Peyer's patch (tissue), 4 donors: Measurements from ENCODE around the gene RNF224. TPM values are rescaled to one million over a fixed set of nuclear protein-coding genes. Genes with fewer than 3 reads are reported as not detected.

Experiments used
- DNase-seq, 3 donors: peaks; one replicate each; pipeline ENCODE4 v3.0.0-alpha.2; 2017 to 2019
- H3K27ac ChIP-seq, 4 donors: fragments of 200-600 bp; sonication (generic); one replicate each; pipeline ENCODE4 v1.5.1; 2016 to 2019
- H3K27me3 ChIP-seq, 2 donors: fragments of 200-600 bp; sonication (generic); one replicate each; pipeline ENCODE4 v1.5.1; 2019
- H3K36me3 ChIP-seq, 3 donors: fragments of 200-600 bp; sonication (generic); one replicate each; pipeline ENCODE4 v1.5.1; 2016 to 2019
- H3K4me1 ChIP-seq, 4 donors: fragments of 200-600 bp; sonication (generic); one replicate each; pipeline ENCODE4 v1.5.1; 2016 to 2019
- H3K4me3 ChIP-seq, 4 donors: fragments of 200-600 bp; sonication (generic); 1 replicate in 3 of 4; 2 replicates in 1 of 4; pipeline ENCODE4 v1.5.1; 2016 to 2019; ENCODE audit warnings: mild to moderate bottlenecking in 1 of 4
- H3K9me3 ChIP-seq, 4 donors: fragments of 200-600 bp; sonication (generic); one replicate each; pipeline ENCODE4 v1.5.1; 2016 to 2019; ENCODE audit warnings: mild to moderate bottlenecking in 1 of 4
- POLR2A ChIP-seq, 2 donors: fragments of 450-650 bp; IDR thresholded peaks; one replicate each; pipeline ENCODE4 v1.5.1; 2017; ENCODE audit warnings: antibody characterized with exemption in 2 of 2, mild to moderate bottlenecking in 2 of 2, moderate library complexity in 2 of 2
- total RNA-seq, 4 donors: library from RNA; depleted of rRNA; stranded (reverse); fragments of >200 nt; gene quantifications; one replicate each; pipeline ENCODE4 v1.1.0, GENCODE V29; 2016
- TF ChIP-seq, protein P1 (sequence below), 6 experiments: fragments of 450-650 bp in 4 of 6; fragments of 200-600 bp in 2 of 6; sonication (generic) in 1 of 6; IDR thresholded peaks; one replicate each; pipeline ENCODE4 v1.5.1; 2017 to 2019; ENCODE audit warnings: antibody characterized with exemption in 6 of 6, mild to moderate bottlenecking in 3 of 6, moderate library complexity in 1 of 6

The RNF224 gene
- total RNA-seq, 4 donors from 2014 or later, result not detected

DNA sequence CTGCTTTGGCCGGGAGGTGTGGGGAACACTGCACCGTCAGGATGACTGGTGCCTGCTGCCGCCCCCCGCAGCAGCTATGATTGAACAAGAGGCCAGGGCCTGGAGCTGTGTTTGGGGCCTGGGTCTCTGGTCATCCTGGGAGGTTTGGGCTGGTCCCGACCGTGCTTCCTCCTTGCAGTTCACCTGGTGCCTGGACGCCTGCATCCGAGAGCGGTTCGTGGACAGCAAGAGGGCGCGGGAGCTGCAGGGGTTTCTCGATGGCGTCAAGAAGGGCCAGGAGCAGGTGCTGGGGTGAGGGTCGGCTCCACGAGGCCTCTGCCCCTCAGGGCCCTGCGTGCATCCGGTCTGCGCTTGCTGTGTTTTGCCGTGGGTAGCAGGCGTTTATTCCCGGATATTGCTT is 36.8 kb downstream of the RNF224 start:
- DNase-seq, result no peak
- no peak overlapping the region for H3K27ac ChIP-seq
- TF ChIP-seq, protein P1, sequence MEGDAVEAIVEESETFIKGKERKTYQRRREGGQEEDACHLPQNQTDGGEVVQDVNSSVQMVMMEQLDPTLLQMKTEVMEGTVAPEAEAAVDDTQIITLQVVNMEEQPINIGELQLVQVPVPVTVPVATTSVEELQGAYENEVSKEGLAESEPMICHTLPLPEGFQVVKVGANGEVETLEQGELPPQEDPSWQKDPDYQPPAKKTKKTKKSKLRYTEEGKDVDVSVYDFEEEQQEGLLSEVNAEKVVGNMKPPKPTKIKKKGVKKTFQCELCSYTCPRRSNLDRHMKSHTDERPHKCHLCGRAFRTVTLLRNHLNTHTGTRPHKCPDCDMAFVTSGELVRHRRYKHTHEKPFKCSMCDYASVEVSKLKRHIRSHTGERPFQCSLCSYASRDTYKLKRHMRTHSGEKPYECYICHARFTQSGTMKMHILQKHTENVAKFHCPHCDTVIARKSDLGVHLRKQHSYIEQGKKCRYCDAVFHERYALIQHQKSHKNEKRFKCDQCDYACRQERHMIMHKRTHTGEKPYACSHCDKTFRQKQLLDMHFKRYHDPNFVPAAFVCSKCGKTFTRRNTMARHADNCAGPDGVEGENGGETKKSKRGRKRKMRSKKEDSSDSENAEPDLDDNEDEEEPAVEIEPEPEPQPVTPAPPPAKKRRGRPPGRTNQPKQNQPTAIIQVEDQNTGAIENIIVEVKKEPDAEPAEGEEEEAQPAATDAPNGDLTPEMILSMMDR (IDR thresholded peaks at IDR 0.05), result no peak
- TF ChIP-seq POLR2A (IDR thresholded peaks at IDR 0.05), result no peak
- peaks cover 0 to 14% (median under 1%) of the 10 kb centered on the region in 4 donors for H3K4me1 ChIP-seq
- peaks cover 0 to 43% (median 0%) of the 10 kb centered on the region in 3 donors for H3K36me3 ChIP-seq
- no peaks in the 10 kb centered on the region for H3K9me3 ChIP-seq
- no peaks in the 10 kb centered on the region for H3K27me3 ChIP-seq
- no peak overlapping the region for H3K4me3 ChIP-seq

DNA sequence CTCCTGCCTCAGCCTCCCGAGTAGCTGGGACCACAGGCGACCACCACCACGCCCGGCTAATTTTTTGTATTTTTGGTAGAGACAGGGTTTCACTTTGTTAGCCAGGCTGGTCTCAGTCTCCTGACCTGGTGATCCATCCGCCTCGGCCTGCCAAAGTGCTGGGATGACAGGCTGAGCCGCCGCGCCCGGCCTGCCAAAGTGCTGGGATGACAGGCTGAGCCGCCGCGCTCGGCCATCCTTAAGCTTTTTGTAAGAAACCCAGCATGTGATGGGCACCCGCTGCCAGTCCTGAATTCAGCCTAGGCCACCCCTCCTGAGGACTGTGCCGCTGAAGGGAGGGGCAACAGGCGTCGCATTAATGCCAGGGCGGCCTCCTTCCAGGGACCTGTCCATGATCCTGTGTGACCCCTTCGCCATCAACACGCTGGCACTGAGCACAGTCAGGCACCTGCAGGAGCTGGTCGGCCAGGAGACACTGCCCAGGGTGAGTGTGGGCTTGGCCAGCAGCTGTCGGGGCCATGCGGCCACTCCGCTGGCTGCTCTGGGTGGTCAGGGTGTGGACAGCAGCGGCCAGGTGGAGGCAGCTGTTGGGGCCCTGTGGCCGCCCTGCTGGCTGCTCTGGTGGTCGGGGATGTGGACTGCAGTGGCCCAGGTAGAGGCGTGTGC is 38.3 kb downstream of the RNF224 start:
- TF ChIP-seq, protein P1 (IDR thresholded peaks at IDR 0.05), result no peak
- no peak for TF ChIP-seq POLR2A (IDR thresholded peaks at IDR 0.05)

GRCh38 chr9:137266162-137266527 is 38.8 kb downstream of the RNF224 start:
- H3K27ac ChIP-seq, result no peak overlapping the region
- no peak for TF ChIP-seq POLR2A (IDR thresholded peaks at IDR 0.05)
- TF ChIP-seq, protein P1 (IDR thresholded peaks at IDR 0.05), result no peak
- DNase-seq, result no peak
- no peaks in the 10 kb centered on the region for H3K9me3 ChIP-seq
- no peaks in the 10 kb centered on the region for H3K27me3 ChIP-seq
- H3K4me3 ChIP-seq, result no peak overlapping the region
- H3K4me1 ChIP-seq, result peaks cover 0 to 24% (median 10%) of the 10 kb centered on the region in 4 donors
- peaks cover 0 to 45% (median 0%) of the 10 kb centered on the region in 3 donors for H3K36me3 ChIP-seq

More for the DNA sequence above, 38.3 kb downstream of the RNF224 start:
- Histone ChIP-seq H3K9me3 (no peaks in the 10 kb centered on the region), H3K27ac (no peak overlapping the region), H3K4me1 (peaks cover 0 to 24% (median 8%) of the 10 kb centered on the region in 4 donors), H3K36me3 (peaks cover 0 to 39% (median 0%) of the 10 kb centered on the region in 3 donors), H3K4me3 (no peak overlapping the region), H3K27me3 (no peaks in the 10 kb centered on the region)
- no peak for DNase-seq

DNA sequence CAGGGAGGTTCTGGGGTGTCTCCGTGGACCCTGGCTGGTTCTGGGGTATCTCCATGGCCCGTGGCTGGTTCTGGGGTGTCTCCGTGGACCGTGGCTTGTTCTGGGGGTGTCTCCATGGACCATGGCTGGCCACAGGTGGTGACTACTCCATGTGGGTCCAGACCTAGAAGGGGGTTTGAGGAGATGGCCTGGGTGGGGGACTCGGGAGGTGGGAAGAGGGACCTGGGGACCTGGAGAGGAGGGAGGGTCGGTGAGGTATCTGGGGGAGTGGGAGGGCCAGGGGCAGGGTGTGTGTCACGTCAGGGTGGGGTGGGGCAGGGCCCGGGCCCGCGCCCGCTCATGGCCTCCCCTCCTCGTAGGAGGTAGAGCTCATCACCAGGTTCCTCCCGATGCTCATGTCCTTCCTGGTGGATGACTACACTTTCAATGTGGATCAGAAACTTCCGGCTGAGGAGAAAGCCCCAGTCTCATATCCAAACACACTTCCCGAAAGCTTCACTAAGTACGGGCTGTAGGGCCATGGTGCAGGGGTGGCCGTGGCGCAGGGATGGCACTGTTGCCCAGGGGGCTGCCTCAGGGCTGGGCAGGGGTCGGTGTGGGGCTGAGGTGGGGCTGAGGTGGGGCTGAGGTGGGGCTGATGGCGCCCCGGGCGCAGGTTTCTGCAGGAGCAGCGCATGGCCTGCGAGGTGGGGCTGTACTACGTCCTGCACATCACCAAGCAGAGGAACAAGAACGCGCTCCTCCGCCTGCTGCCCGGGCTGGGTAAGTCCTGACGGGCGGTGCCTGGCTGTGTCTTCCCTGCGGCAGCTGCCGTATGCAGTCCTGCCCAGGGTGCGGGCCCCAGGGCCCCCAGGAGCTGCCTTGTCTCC is 39.5 kb downstream of the RNF224 start:
- no peaks in the 10 kb centered on the region for H3K27me3 ChIP-seq
- H3K4me3 ChIP-seq, result no peak overlapping the region
- no peak for DNase-seq
- peaks cover 0 to 46% (median 0%) of the 10 kb centered on the region in 3 donors for H3K36me3 ChIP-seq
- TF ChIP-seq POLR2A (IDR thresholded peaks at IDR 0.05), result no peak
- TF ChIP-seq, protein P1 (IDR thresholded peaks at IDR 0.05), result no peak
- H3K9me3 ChIP-seq, result no peaks in the 10 kb centered on the region
- H3K4me1 ChIP-seq, result peaks cover 0 to 24% (median 10%) of the 10 kb centered on the region in 4 donors
- peak overlapping the region in 1 of 4 donors; percentile 66 for H3K27ac ChIP-seq

DNA sequence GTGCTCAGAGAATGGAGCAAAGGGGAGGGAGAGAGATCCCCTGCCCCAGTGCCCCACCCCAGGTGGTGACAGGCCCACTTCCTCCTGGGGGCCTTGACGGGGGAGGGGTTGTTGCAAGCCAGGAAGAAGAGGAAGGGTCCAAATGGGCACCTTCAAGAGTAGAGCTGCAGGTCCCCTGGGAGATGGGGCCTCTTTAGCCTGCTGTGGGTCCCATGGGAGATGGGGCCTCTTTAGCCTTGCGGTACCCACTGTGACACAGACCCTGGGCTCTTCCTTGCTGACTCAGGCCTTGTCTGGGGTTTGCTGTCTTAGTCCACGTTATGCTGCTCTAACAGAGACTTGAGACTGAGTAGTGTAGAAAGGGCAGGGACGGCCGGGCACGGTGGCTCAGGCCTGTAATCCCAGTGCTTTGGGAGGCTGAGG is 40.6 kb downstream of the RNF224 start:
- peaks cover 0 to 57% (median 0%) of the 10 kb centered on the region in 3 donors for H3K36me3 ChIP-seq
- peak in 2 of 3 donors; percentile 69 to 79 for DNase-seq
- TF ChIP-seq, protein P1 (IDR thresholded peaks at IDR 0.05), result no peak
- no peak for TF ChIP-seq POLR2A (IDR thresholded peaks at IDR 0.05)
- H3K4me3 ChIP-seq, result peak overlapping the region in 1 of 4 donors; percentile 36
- peak overlapping the region in 2 of 4 donors; percentile 50 to 66 for H3K27ac ChIP-seq
- H3K9me3 ChIP-seq, result no peaks in the 10 kb centered on the region
- no peaks in the 10 kb centered on the region for H3K27me3 ChIP-seq
- peaks cover 0 to 24% (median 10%) of the 10 kb centered on the region in 4 donors for H3K4me1 ChIP-seq
